K562 (cell line): Measurements from ENCODE around the gene ZNF610. TPM values are rescaled to one million over a fixed set of nuclear protein-coding genes. Genes with fewer than 3 reads are reported as not detected.

ENCODE experiments used
- ATAC-seq: fragments of 200-7000 bp; cut with Tn5 transposase; 3 replicates; pipeline ENCODE4 v1.9.1; 2020; ENCODE audit warnings: moderate library complexity
- BruUV-seq: library from RNA; stranded (reverse); fragments of 400-500 nt; replicated peaks from 2 replicates; lab custom pipeline; 2021; lab: Mats Ljungman, UMichigan
- CTCF ChIA-PET: fragments of 300-600 bp; formaldehyde crosslinking; extraction: SDS; loops from one replicate; lab custom pipeline; 2021; ENCODE audit warnings: low intra/inter-chr PET ratio; lab: Yijun Ruan, JAX
- POLR2A ChIA-PET: fragments of 300-600, 350-650 bp; sonication (Branson Sonifier 250); formaldehyde crosslinking; extraction: SDS; loops from one replicate; lab custom pipeline; 2021; ENCODE audit warnings: antibody characterized with exemption, inconsistent platforms; lab: Yijun Ruan, JAX
- DNase-seq, 4 experiments: peaks; one replicate each; pipeline versions ENCODE4 v3.0.0 to v3.0.0-alpha.2; 2011 to 2018; ENCODE audit warnings: low spot score in 3 of 4, mixed read lengths in 3 of 4; ENCODE audit errors: extremely low read depth in 1 of 4
- FAIRE-seq: peaks from 2 replicates; lab custom pipeline; 2011; peaks lifted over from hg19 to GRCh38; lab: Jason Lieb, UNC
- H2AFZ ChIP-seq: 2 replicates; pipeline ENCODE4 v1.6.0; 2011; ENCODE audit warnings: low read depth, low read length, control low read depth, inconsistent platforms
- H3K27ac ChIP-seq: fragments of 200-600 bp; 3 replicates; pipeline ENCODE4 v1.8.0; 2011; ENCODE audit warnings: low read depth, mild to moderate bottlenecking, control low read depth, inconsistent platforms, low read length, moderate library complexity, mixed read lengths; ENCODE audit errors: extremely low read depth
- H3K27me3 ChIP-seq, 2 experiments: fragments of 300-600 bp in 1 of 2; 2 replicates in 1 of 2; 3 replicates in 1 of 2; pipeline versions ENCODE4 v1.6.0 to v1.8.0; 2011; ENCODE audit warnings: inconsistent platforms in 2 of 2, low read length in 2 of 2, mild to moderate bottlenecking in 1 of 2, mixed read lengths in 1 of 2, moderate library complexity in 1 of 2; ENCODE audit not compliant: control insufficient read depth in 2 of 2, insufficient read depth in 2 of 2
- H3K36me3 ChIP-seq: fragments of 300-600 bp; 3 replicates; pipeline ENCODE4 v1.8.0; 2011; ENCODE audit warnings: mild to moderate bottlenecking, low read length, inconsistent platforms; ENCODE audit not compliant: control insufficient read depth, insufficient read depth
- H3K4me1 ChIP-seq, 2 experiments: fragments of 200-600 bp in 1 of 2; replicated peaks in 1 of 2; 2 replicates in 1 of 2; 3 replicates in 1 of 2; pipeline versions ENCODE4 v1.5.1 to v1.8.0; 2011; ENCODE audit warnings: inconsistent platforms in 2 of 2, low read length in 2 of 2, mild to moderate bottlenecking in 1 of 2, mixed read lengths in 1 of 2, moderate library complexity in 1 of 2; ENCODE audit not compliant: control insufficient read depth in 2 of 2, insufficient read depth in 2 of 2
- H3K4me2 ChIP-seq: 2 replicates; pipeline ENCODE4 v1.6.1; 2011; ENCODE audit warnings: low read length, control low read depth, inconsistent platforms, mixed read lengths; ENCODE audit not compliant: insufficient read depth
- H3K4me3 ChIP-seq: fragments of 200-600 bp; sonication (generic), shearing (Covaris generic); 2 replicates; pipeline ENCODE4 v1.5.1; 2016; ENCODE audit warnings: control low read depth, inconsistent platforms
- H3K79me2 ChIP-seq: fragments of 200-600 bp; 3 replicates; pipeline ENCODE4 v1.8.0; 2011; ENCODE audit warnings: low read length, inconsistent platforms; ENCODE audit not compliant: control insufficient read depth, insufficient read depth
- H3K9ac ChIP-seq, 2 experiments: 2 replicates each; pipeline versions ENCODE4 v1.6.0 to v1.6.1; 2011; ENCODE audit warnings: low read depth in 2 of 2, low read length in 2 of 2, control low read depth in 1 of 2, inconsistent platforms in 1 of 2, mild to moderate bottlenecking in 1 of 2, mixed read lengths in 1 of 2; ENCODE audit not compliant: insufficient read depth in 1 of 2
- H3K9me1 ChIP-seq: one replicate; pipeline ENCODE4 v1.6.0; 2011; ENCODE audit warnings: inconsistent platforms, mild to moderate bottlenecking, low read length, moderate library complexity; ENCODE audit not compliant: control insufficient read depth, insufficient read depth
- H3K9me3 ChIP-seq: replicated peaks from 2 replicates; pipeline ENCODE4 v1.5.1; 2011; ENCODE audit warnings: low read depth, low read length, inconsistent platforms; ENCODE audit not compliant: control insufficient read depth, insufficient read depth
- H4K20me1 ChIP-seq: replicated peaks from 2 replicates; pipeline ENCODE4 v1.6.1; 2011; ENCODE audit warnings: low read length, inconsistent platforms, mixed read lengths; ENCODE audit not compliant: control insufficient read depth, insufficient read depth
- ARHGAP35 ChIP-seq: fragments of 450-650 bp; IDR thresholded peaks from 2 replicates; pipeline ENCODE4 v1.6.1; 2018; ENCODE audit not compliant: partially characterized antibody
- CEBPB ChIP-seq: fragments of 450-650 bp; IDR thresholded peaks from 2 replicates; pipeline ENCODE4 v1.6.1; 2016; ENCODE audit warnings: missing genetic modification characterization, missing compliant biosample characterization
- CREM ChIP-seq: IDR thresholded peaks from 2 replicates; pipeline ENCODE4 v1.6.1; 2014; ENCODE audit warnings: antibody characterized with exemption, low read depth
- ELF1 ChIP-seq: fragments of 200-800 bp; sonication (Bioruptor generic); IDR thresholded peaks from 2 replicates; pipeline ENCODE4 v1.6.1; 2016; ENCODE audit warnings: missing genetic modification characterization, missing compliant biosample characterization
- EP400 ChIP-seq: fragments of 450-650 bp; IDR thresholded peaks from 2 replicates; pipeline ENCODE4 v1.6.1; 2017; ENCODE audit warnings: antibody characterized with exemption, mild to moderate bottlenecking, moderate library complexity
- ESRRA ChIP-seq: fragments of 450-650 bp; IDR thresholded peaks from 2 replicates; pipeline ENCODE4 v1.6.1; 2014; ENCODE audit warnings: low read depth, mild to moderate bottlenecking, moderate library complexity, borderline replicate concordance
- FOXA1 ChIP-seq: fragments of 450-650 bp; IDR thresholded peaks from 2 replicates; pipeline ENCODE4 v1.6.1; 2016; ENCODE audit warnings: mild to moderate bottlenecking, borderline replicate concordance
- L3MBTL2 ChIP-seq: fragments of 450-650 bp; IDR thresholded peaks from 2 replicates; pipeline ENCODE4 v1.6.1; 2016; ENCODE audit warnings: mild to moderate bottlenecking, moderate library complexity
- MAZ ChIP-seq, 2 experiments: fragments of 450-650 bp in 1 of 2; sonication (generic) in 1 of 2; formaldehyde crosslinking; IDR thresholded peaks in 1 of 2; conservative IDR thresholded peaks in 1 of 2; 2 replicates each; pipeline versions ENCODE4 v1.4.0 to v1.5.0; 2020; ENCODE audit warnings: mild to moderate bottlenecking in 1 of 2, missing genetic modification reagents in 1 of 2
- NFE2 ChIP-seq: IDR thresholded peaks from 2 replicates; pipeline ENCODE4 v1.6.1; 2014; ENCODE audit warnings: antibody characterized with exemption, low read depth
- NFIX ChIP-seq: fragments of 250-450 bp; sonication (Bioruptor Pico); IDR thresholded peaks from 2 replicates; pipeline ENCODE4 v1.4.0; 2020; ENCODE audit warnings: low read depth, mild to moderate bottlenecking, moderate library complexity
- YBX1 ChIP-seq: fragments of 450-650 bp; IDR thresholded peaks from 2 replicates; pipeline ENCODE4 v1.7.1; 2016; ENCODE audit warnings: mild to moderate bottlenecking
- ZFX ChIP-seq: sonication (generic); formaldehyde crosslinking; IDR thresholded peaks from 2 replicates; pipeline ENCODE4 v1.8.0; 2022; ENCODE audit warnings: mild to moderate bottlenecking, missing genetic modification reagents, moderate library complexity
- ZNF174 ChIP-seq: fragments of 250-450 bp; sonication (Bioruptor Pico); IDR thresholded peaks from 2 replicates; pipeline ENCODE4 v1.4.0; 2020; ENCODE audit warnings: mild to moderate bottlenecking
- WGBS: fragments of 100-300 bp; shearing (Covaris generic); methylation state at CpG from one replicate; pipeline ENCODE4 v1.1.6; 2016; ENCODE audit warnings: low coverage, mixed read lengths; ENCODE audit not compliant: insufficient coverage; ENCODE audit errors: missing lambda C conversion rate; 5-methylcytosine and 5-hydroxymethylcytosine counted together
- in situ Hi-C: fragments of 300-500 bp; cut with MboI; formaldehyde crosslinking; loops from 4 replicates; pipeline ENCODE4 v1.15.0; 2018; ENCODE audit warnings: inconsistent platforms, mixed read lengths
- intact Hi-C: fragments of 100-400 bp; cut with micrococcal nuclease; formaldehyde crosslinking; loops from 2 replicates; pipeline ENCODE4 v1.14.2; 2022
- polyA plus RNA-seq, 8 experiments: library from polyadenylated mRNA; depleted of rRNA in 4 of 8; stranded (reverse) in 5 of 8; unstranded in 3 of 8; fragments of >200 nt; fragmentation: Nextera tagmentation in 2 of 8; fragmentation: Illumina TruSeq in 1 of 8; extraction: Ambion mirVana in 2 of 8; extraction: Trizol in 1 of 8; gene quantifications; 2 replicates each; pipeline versions ENCODE4 v1.2.1 to v1.2.3, GENCODE V29; 2011 to 2014; ENCODE audit warnings: inconsistent platforms in 1 of 8, missing spikeins in 1 of 8
- total RNA-seq, 7 experiments: library from RNA; depleted of rRNA in 6 of 7; stranded (reverse); fragments of >200 nt in 6 of 7; fragmentation: Illumina TruSeq in 2 of 7; extraction: Trizol in 2 of 7; gene quantifications; 2 replicates each; pipeline versions ENCODE4 v1.2.1 to v1.2.3, GENCODE V29; 2011 to 2021; ENCODE audit warnings: low replicate concordance in 1 of 7
- TF ChIP-seq, protein P1 (sequence below): sonication (generic); formaldehyde crosslinking; IDR thresholded peaks from 2 replicates; pipeline ENCODE4 v1.9.0; 2022; ENCODE audit warnings: mild to moderate bottlenecking, missing genetic modification reagents

Gene ZNF610
- total and polyA plus RNA-seq, 9 of the 15 experiments (the other 6 are each of a cell fraction or from before 2014, with no cell fraction given): not detected

DNA sequence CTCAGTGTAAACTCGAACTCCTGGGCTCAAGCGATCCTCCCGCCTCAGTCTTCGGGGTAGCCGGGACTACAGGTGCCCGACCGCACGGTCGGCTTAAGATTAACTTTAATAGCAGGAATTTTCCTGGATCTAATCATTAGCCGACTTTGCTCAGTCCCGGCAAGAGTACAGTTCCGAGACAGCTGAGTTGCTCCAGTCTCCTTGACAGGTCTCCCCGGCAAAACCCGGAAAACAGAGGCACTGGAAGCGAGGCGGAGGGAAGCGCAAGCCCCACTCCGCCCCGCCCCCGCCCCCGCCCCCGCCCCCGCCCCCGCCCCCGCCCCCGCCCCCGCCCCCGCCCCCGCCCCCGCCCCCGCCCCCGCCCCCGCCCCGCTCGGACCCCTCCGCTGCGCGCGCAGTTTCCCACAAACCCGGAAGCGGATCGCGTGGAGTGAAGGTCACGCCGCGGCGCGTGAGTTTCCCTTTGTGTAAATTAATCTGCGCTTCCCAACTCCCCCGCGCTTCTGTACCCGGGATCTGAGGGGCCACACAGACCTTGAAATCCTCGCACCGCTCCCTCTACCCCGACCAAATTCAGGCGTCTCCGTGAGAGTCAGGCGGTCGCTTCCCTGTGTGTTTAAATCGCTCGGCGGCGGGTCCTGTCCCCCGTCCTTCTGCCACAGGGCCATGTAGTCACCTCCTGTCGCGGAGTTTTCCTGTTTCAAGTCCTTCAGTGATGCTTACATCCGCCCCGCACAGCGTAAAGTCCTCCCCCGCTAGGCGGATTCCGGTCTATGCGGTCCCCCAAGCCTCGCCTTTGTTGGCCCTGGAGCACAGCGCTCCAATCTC, 39.1 kb upstream of the ZNF610 start, which contains the start of gene ZNF480:
ZNF480 (plus strand) TSS at position 397 of the 828 bp plus-strand sequence. CDS start 3,244 bp downstream, outside the sequence.
- Histone ChIP-seq H3K79me2 (peaks cover 18% of the 10 kb centered on the region), H3K4me3 (peak within 1 kb of the TSS; percentile 93), H3K4me2 (peak within 1 kb of the TSS; percentile 97), H3K4me1 (peaks cover 3 to 7% of the 10 kb centered on the region in 2 experiments; a peak in 2 of 5 replicates), H3K27ac (peak within 1 kb of the TSS; percentile 99), H2AFZ (peak within 1 kb of the TSS; percentile 99), H3K9ac (peak within 1 kb of the TSS; percentile 97), H3K36me3 (peaks cover 33% of the 10 kb centered on the region), H3K9me1 (no peaks in the 10 kb centered on the region), H4K20me1 (no peaks in the 10 kb centered on the region), H3K27me3 (no peaks in the 10 kb centered on the region), H3K9me3 (peaks cover 19% of the 10 kb centered on the region)
- in situ Hi-C loops: no loop called here
- intact Hi-C loops: no loop called here
- TSS peak; percentile 67 for BruUV-seq
- peak; percentile 32 for FAIRE-seq
- ATAC-seq: peak; percentile 89
- ChIA-PET CTCF (interaction anchor here (0.5 kb wide), 1 partner anchor 701 kb away, joined by 3 read pairs; no protein-coding TSS in a partner anchor), POLR2A (interaction anchor here (0.8 kb wide), 1 partner anchor 11 kb away, joined by 3 read pairs; no protein-coding TSS in a partner anchor)
- peak; percentile 82 to 93 (median 92) for DNase-seq
- WGBS: 9% methylated on average over 37 of the region's 75 CpGs
- TF ChIP-seq YBX1: no peak
- TF ChIP-seq ZNF174: no peak
- no peak for TF ChIP-seq NFIX
- no peak for TF ChIP-seq NFE2
- peak; percentile 84 for TF ChIP-seq ELF1 (tag)
- peak; percentile 48; the same call in 1 of the 2 replicates for TF ChIP-seq ZFX (CRISPR knock-in tag)
- TF ChIP-seq CREM: peak; percentile 35; the same call in 1 of the 2 replicates
- TF ChIP-seq FOXA1: no peak
- no peak for TF ChIP-seq CEBPB
- peak; percentile 88 for TF ChIP-seq EP400
- no peak for TF ChIP-seq L3MBTL2
- TF ChIP-seq ESRRA: peak; percentile 49; the same call in 1 of the 2 replicates
- TF ChIP-seq MAZ (CRISPR knock-in tag; conservative IDR thresholded peaks at IDR 0.05 in 1 of 2, IDR thresholded peaks at IDR 0.05 in 1 of 2): peak in 1 of 2 experiments; percentile 8; a peak in 2 of 4 replicates
- no peak for TF ChIP-seq ARHGAP35
- TF ChIP-seq, protein P1, sequence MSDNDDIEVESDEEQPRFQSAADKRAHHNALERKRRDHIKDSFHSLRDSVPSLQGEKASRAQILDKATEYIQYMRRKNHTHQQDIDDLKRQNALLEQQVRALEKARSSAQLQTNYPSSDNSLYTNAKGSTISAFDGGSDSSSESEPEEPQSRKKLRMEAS (CRISPR knock-in tag): peak; percentile 30; the same call in 1 of the 2 replicates
